CD4-positive, alpha-beta memory T cell (primary cell): ENCODE data around the gene HAND1. TPM values are rescaled to one million over a fixed set of nuclear protein-coding genes. Genes with fewer than 3 reads are reported as not detected.

Source experiments
- CTCF ChIA-PET: fragments of 350-600 bp; sonication (Branson Sonifier 250); formaldehyde crosslinking; loops from one replicate; lab custom pipeline; 2021; ENCODE audit warnings: inconsistent platforms; ENCODE audit not compliant: partially characterized antibody; lab: Charles Lee
- POLR2A ChIA-PET: fragments of 350-600 bp; sonication (Branson Sonifier 250); formaldehyde crosslinking; loops from one replicate; lab custom pipeline; 2021; ENCODE audit not compliant: partially characterized antibody; lab: Charles Lee
- DNase-seq, 5 donors: peaks; one replicate each; pipeline versions ENCODE4 v3.0.0 to v3.0.0-alpha.2; 2020 to 2022; ENCODE audit warnings: mixed read lengths in 1 of 5
- H3K27ac ChIP-seq: one replicate; pipeline ENCODE4 v1.7.0; 2013; ENCODE audit warnings: low read depth, low read length
- H3K27me3 ChIP-seq: 2 replicates; pipeline ENCODE4 v1.7.0; 2013; ENCODE audit warnings: mild to moderate bottlenecking, low read length, moderate library complexity; ENCODE audit not compliant: insufficient read depth
- H3K36me3 ChIP-seq: 2 replicates; pipeline ENCODE4 v1.7.0; 2013; ENCODE audit warnings: mild to moderate bottlenecking, low read length, moderate library complexity; ENCODE audit not compliant: insufficient read depth
- H3K4me1 ChIP-seq: 2 replicates; pipeline ENCODE4 v1.7.0; 2013; ENCODE audit warnings: mild to moderate bottlenecking, low read length, moderate library complexity; ENCODE audit not compliant: insufficient read depth
- H3K4me3 ChIP-seq, 2 donors: one replicate each; pipeline ENCODE4 v1.7.0; 2013; ENCODE audit warnings: low read length in 2 of 2, mild to moderate bottlenecking in 1 of 2
- H3K9me3 ChIP-seq, 2 donors: one replicate each; pipeline ENCODE4 v1.7.0; 2013; ENCODE audit warnings: low read length in 2 of 2, control low read depth in 1 of 2; ENCODE audit not compliant: control insufficient read depth in 1 of 2
- H3K27ac Mint-ChIP-seq, 7 donors: one replicate each; pipeline ENCODE4 v1.8.0; 2020 to 2021; ENCODE audit warnings: mixed read lengths in 7 of 7, mild to moderate bottlenecking in 6 of 7, inconsistent platforms in 3 of 7, moderate library complexity in 3 of 7
- H3K27me3 Mint-ChIP-seq, 2 donors: one replicate each; pipeline ENCODE4 v1.8.0; 2020 to 2021; ENCODE audit warnings: mixed read lengths in 2 of 2
- H3K36me3 Mint-ChIP-seq, 2 donors: one replicate each; pipeline ENCODE4 v1.8.0; 2020 to 2021; ENCODE audit warnings: mixed read lengths in 2 of 2, inconsistent platforms in 1 of 2, mild to moderate bottlenecking in 1 of 2
- H3K4me1 Mint-ChIP-seq, 4 donors: one replicate each; pipeline ENCODE4 v1.8.0; 2020 to 2021; ENCODE audit warnings: mixed read lengths in 4 of 4, mild to moderate bottlenecking in 1 of 4
- H3K4me3 Mint-ChIP-seq, 8 donors: one replicate each; pipeline ENCODE4 v1.8.0; 2020 to 2021; ENCODE audit warnings: mixed read lengths in 8 of 8, mild to moderate bottlenecking in 7 of 8, moderate library complexity in 6 of 8, inconsistent platforms in 3 of 8
- H3K9me3 Mint-ChIP-seq, 8 donors: one replicate each; pipeline ENCODE4 v1.8.0; 2020 to 2021; ENCODE audit warnings: mixed read lengths in 8 of 8, mild to moderate bottlenecking in 5 of 8, inconsistent platforms in 3 of 8, moderate library complexity in 1 of 8
- intact Hi-C: fragments of 100-400 bp; cut with micrococcal nuclease; formaldehyde crosslinking; loops from one replicate; pipeline ENCODE4 v1.15.1; 2023
- polyA plus RNA-seq, 2 donors: library from polyadenylated mRNA; unstranded; fragments of 300-500 nt; fragmentation: Illumina TruSeq; gene quantifications; one replicate each; pipeline ENCODE4 v1.2.3, GENCODE V29; 2021
- total RNA-seq, 2 experiments: library from RNA; stranded (reverse); gene quantifications; one replicate each; pipeline ENCODE4 v1.2.3, GENCODE V29; 2021

The HAND1 gene
- total and polyA plus RNA-seq, 4 experiments from 2014 or later, result not detected

- ChIA-PET POLR2A (interaction anchor here (0.6 kb wide), 1 partner anchor 969 kb away, joined by 3 read pairs; no protein-coding TSS in a partner anchor), CTCF (interaction anchor here (0.7 to 4.5 kb wide), 4 partner anchors 10 to 548 kb away, joined by 3 to 17 read pairs (median 3); no protein-coding TSS in a partner anchor)
- DNase-seq, result no peak
- Mint-ChIP-seq H3K27ac (no peak overlapping the region), H3K27me3 (peaks cover 44 to 58% of the 10 kb centered on the region in 2 donors), H3K4me3 (peak overlapping the region in 1 of 8 donors; percentile 25), H3K4me1 (peaks cover 17 to 38% (median 31%) of the 10 kb centered on the region in 4 donors), H3K36me3 (no peaks in the 10 kb centered on the region), H3K9me3 (peaks cover 0 to 3% (median 0%) of the 10 kb centered on the region in 8 donors)
- Histone ChIP-seq H3K4me1 (peaks cover 35% of the 10 kb centered on the region), H3K36me3 (no peaks in the 10 kb centered on the region), H3K9me3 (no peaks in the 10 kb centered on the region), H3K27ac (no peak overlapping the region), H3K27me3 (peaks cover 41% of the 10 kb centered on the region), H3K4me3 (no peak overlapping the region)
- intact Hi-C loops, result no loop called here
These were observed 7.9 kb downstream of the HAND1 start for GRCh38 chr5:154470137-154470536.

GRCh38 chr5:154467655-154468354, 10.2 kb downstream of the HAND1 start:
- no peak overlapping the region for H3K4me3 Mint-ChIP-seq
- peaks cover 0 to 15% (median 10%) of the 10 kb centered on the region in 4 donors for H3K4me1 Mint-ChIP-seq
- Histone ChIP-seq H3K27me3 (peaks cover 18% of the 10 kb centered on the region), H3K9me3 (no peaks in the 10 kb centered on the region), H3K4me1 (peaks cover 12% of the 10 kb centered on the region), H3K36me3 (no peaks in the 10 kb centered on the region), H3K27ac (no peak overlapping the region), H3K4me3 (no peak overlapping the region)
- peaks cover 0 to 2% of the 10 kb centered on the region in 2 donors for H3K36me3 Mint-ChIP-seq
- DNase-seq, result peak; percentile 51 to 62 (median 52)
- intact Hi-C loops, result loop anchor here (1.0 to 10.0 kb wide), 5 partner anchors 144 to 677 kb away; no protein-coding TSS in a partner anchor
- H3K27ac Mint-ChIP-seq, result no peak overlapping the region
- H3K27me3 Mint-ChIP-seq, result peaks cover 26 to 38% of the 10 kb centered on the region in 2 donors
- ChIA-PET POLR2A (interaction anchor here (1.1 kb wide), 1 partner anchor 22 kb away, joined by 4 read pairs; no protein-coding TSS in a partner anchor), CTCF (interaction anchor here (0.6 to 4.5 kb wide), 19 partner anchors 7 to 536 kb away, joined by 3 to 17 read pairs (median 4); partner anchors contain the start of gene HAND1)
- H3K9me3 Mint-ChIP-seq, result no peaks in the 10 kb centered on the region

GRCh38 chr5:154466671-154467070, 11.4 kb downstream of the HAND1 start:
- no peak for DNase-seq
- Mint-ChIP-seq H3K9me3 (no peaks in the 10 kb centered on the region), H3K36me3 (peaks cover 2 to 5% of the 10 kb centered on the region in 2 donors), H3K27me3 (peaks cover 20 to 29% of the 10 kb centered on the region in 2 donors), H3K27ac (no peak overlapping the region), H3K4me1 (peaks cover 0 to 11% (median 9%) of the 10 kb centered on the region in 4 donors), H3K4me3 (no peak overlapping the region)
- H3K9me3 ChIP-seq, result no peaks in the 10 kb centered on the region
- peaks cover 10% of the 10 kb centered on the region for H3K4me1 ChIP-seq
- intact Hi-C loops, result loop anchor here (1.0 to 10.0 kb wide), 5 partner anchors 146 to 678 kb away; no protein-coding TSS in a partner anchor
- H3K4me3 ChIP-seq, result no peak overlapping the region
- no peaks in the 10 kb centered on the region for H3K36me3 ChIP-seq
- POLR2A ChIA-PET, result interaction anchor here (1.2 kb wide), 1 partner anchor 18 kb away, joined by 4 read pairs; no protein-coding TSS in a partner anchor
- H3K27ac ChIP-seq, result no peak overlapping the region
- peaks cover 9% of the 10 kb centered on the region for H3K27me3 ChIP-seq
- CTCF ChIA-PET, result interaction anchor here (1.0 to 2.6 kb wide), 14 partner anchors 8 to 174 kb away, joined by 3 to 13 read pairs (median 5); no protein-coding TSS in a partner anchor

- H3K27ac Mint-ChIP-seq, result no peak overlapping the region
- H3K36me3 ChIP-seq, result peaks cover 2% of the 10 kb centered on the region
- POLR2A ChIA-PET, result interaction anchor here (1.2 kb wide), 1 partner anchor 17 kb away, joined by 4 read pairs; no protein-coding TSS in a partner anchor
- peaks cover 15 to 24% of the 10 kb centered on the region in 2 donors for H3K27me3 Mint-ChIP-seq
- H3K4me3 ChIP-seq, result no peak overlapping the region
- H3K9me3 Mint-ChIP-seq, result no peaks in the 10 kb centered on the region
- H3K36me3 Mint-ChIP-seq, result peaks cover 6 to 7% of the 10 kb centered on the region in 2 donors
- no peaks in the 10 kb centered on the region for H3K9me3 ChIP-seq
- no peak overlapping the region for H3K27ac ChIP-seq
- peaks cover 4% of the 10 kb centered on the region for H3K27me3 ChIP-seq
- peaks cover 0 to 6% (median 5%) of the 10 kb centered on the region in 4 donors for H3K4me1 Mint-ChIP-seq
- intact Hi-C loops, result loop anchor here (5.0 to 10.0 kb wide), 3 partner anchors 146 to 679 kb away; no protein-coding TSS in a partner anchor
- DNase-seq, result no peak
- CTCF ChIA-PET, result interaction anchor here (0.9 to 2.1 kb wide), 14 partner anchors 9 to 174 kb away, joined by 3 to 12 read pairs (median 4); no protein-coding TSS in a partner anchor
- H3K4me1 ChIP-seq, result peaks cover 6% of the 10 kb centered on the region
- H3K4me3 Mint-ChIP-seq, result no peak overlapping the region
These were observed 11.9 kb downstream of the HAND1 start for GRCh38 chr5:154466147-154466546.

GRCh38 chr5:154465169-154465568, 12.9 kb downstream of the HAND1 start:
- Histone ChIP-seq H3K36me3 (peaks cover 4% of the 10 kb centered on the region), H3K27me3 (no peaks in the 10 kb centered on the region), H3K4me1 (no peaks in the 10 kb centered on the region), H3K27ac (no peak overlapping the region), H3K4me3 (no peak overlapping the region), H3K9me3 (no peaks in the 10 kb centered on the region)
- Mint-ChIP-seq H3K4me1 (no peaks in the 10 kb centered on the region), H3K4me3 (no peak overlapping the region), H3K36me3 (peaks cover 13 to 16% of the 10 kb centered on the region in 2 donors), H3K27me3 (peaks cover 9 to 14% of the 10 kb centered on the region in 2 donors), H3K9me3 (no peaks in the 10 kb centered on the region), H3K27ac (no peak overlapping the region)
- intact Hi-C loops, result loop anchor here (5.0 to 10.0 kb wide), 3 partner anchors 147 to 680 kb away; no protein-coding TSS in a partner anchor
- POLR2A ChIA-PET, result no interaction called here
- no peak for DNase-seq
- CTCF ChIA-PET, result no interaction called here

- Mint-ChIP-seq H3K9me3 (no peaks in the 10 kb centered on the region), H3K4me3 (no peak overlapping the region), H3K27ac (no peak overlapping the region), H3K4me1 (no peaks in the 10 kb centered on the region), H3K27me3 (peaks cover 7 to 11% of the 10 kb centered on the region in 2 donors), H3K36me3 (peaks cover 13 to 17% of the 10 kb centered on the region in 2 donors)
- Histone ChIP-seq H3K4me1 (no peaks in the 10 kb centered on the region), H3K36me3 (peaks cover 4% of the 10 kb centered on the region), H3K27me3 (no peaks in the 10 kb centered on the region), H3K9me3 (no peaks in the 10 kb centered on the region), H3K4me3 (no peak overlapping the region), H3K27ac (no peak overlapping the region)
- ChIA-PET POLR2A (no interaction called here), CTCF (interaction anchor here (1.9 kb wide), 1 partner anchor 59 kb away, joined by 6 read pairs; no protein-coding TSS in a partner anchor)
- no peak for DNase-seq
- intact Hi-C loops, result loop anchor here (10.0 kb wide), 1 partner anchor 680 kb away; no protein-coding TSS in a partner anchor
These were observed 13.6 kb downstream of the HAND1 start for GRCh38 chr5:154464438-154464837.
